AG04449 (cell line): Measurements from ENCODE around the gene OPN3.

Experiments used
- CTCF ChIA-PET: fragments of 350-600 bp; formaldehyde crosslinking; extraction: SDS; loops from one replicate; lab custom pipeline; 2021; ENCODE audit warnings: antibody characterized with exemption; lab: Yijun Ruan, JAX
- POLR2A ChIA-PET: fragments of 400-600, 350-600 bp; formaldehyde crosslinking; extraction: SDS; loops from one replicate; lab custom pipeline; 2020; ENCODE audit warnings: antibody characterized with exemption, inconsistent platforms; lab: Yijun Ruan, JAX
- DNase-seq: peaks from one replicate; pipeline ENCODE4 v3.0.0-alpha.2; 2010; ENCODE audit warnings: low read depth, low spot score
- H3K4me3 ChIP-seq: 2 replicates; pipeline ENCODE4 v1.5.1; 2011; ENCODE audit warnings: low read depth, mild to moderate bottlenecking, control low read depth, low read length
- CTCF ChIP-seq: IDR thresholded peaks from one replicate; pipeline ENCODE4 v1.5.1; 2011; ENCODE audit warnings: mild to moderate bottlenecking, moderate library complexity, low read length, control low read depth, inconsistent platforms; ENCODE audit not compliant: insufficient read depth; ENCODE audit errors: missing control alignments

The OPN3 gene

DNA sequence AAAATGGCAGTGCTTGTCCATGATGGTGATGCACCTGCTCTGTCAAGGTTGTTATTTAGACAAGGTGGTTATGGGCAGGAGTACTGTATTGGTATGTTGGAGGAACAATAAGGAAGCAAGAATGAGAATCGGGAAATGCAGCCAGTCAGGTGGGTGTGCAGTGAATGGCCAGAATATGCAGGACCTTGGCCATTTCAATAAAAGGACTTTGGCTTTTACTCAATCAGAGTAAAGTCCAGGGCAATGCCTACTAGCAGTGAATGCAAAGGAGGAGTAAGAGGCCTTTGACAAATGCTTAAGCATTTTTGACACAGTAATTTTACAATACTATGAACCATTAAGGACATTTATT lies 2.4 kb upstream of the OPN3 start:
- no peak overlapping the region for H3K4me3 ChIP-seq
- DNase-seq = no peak
- ChIA-PET CTCF (no interaction called here), POLR2A (no interaction called here)
- no peak for TF ChIP-seq CTCF

DNA sequence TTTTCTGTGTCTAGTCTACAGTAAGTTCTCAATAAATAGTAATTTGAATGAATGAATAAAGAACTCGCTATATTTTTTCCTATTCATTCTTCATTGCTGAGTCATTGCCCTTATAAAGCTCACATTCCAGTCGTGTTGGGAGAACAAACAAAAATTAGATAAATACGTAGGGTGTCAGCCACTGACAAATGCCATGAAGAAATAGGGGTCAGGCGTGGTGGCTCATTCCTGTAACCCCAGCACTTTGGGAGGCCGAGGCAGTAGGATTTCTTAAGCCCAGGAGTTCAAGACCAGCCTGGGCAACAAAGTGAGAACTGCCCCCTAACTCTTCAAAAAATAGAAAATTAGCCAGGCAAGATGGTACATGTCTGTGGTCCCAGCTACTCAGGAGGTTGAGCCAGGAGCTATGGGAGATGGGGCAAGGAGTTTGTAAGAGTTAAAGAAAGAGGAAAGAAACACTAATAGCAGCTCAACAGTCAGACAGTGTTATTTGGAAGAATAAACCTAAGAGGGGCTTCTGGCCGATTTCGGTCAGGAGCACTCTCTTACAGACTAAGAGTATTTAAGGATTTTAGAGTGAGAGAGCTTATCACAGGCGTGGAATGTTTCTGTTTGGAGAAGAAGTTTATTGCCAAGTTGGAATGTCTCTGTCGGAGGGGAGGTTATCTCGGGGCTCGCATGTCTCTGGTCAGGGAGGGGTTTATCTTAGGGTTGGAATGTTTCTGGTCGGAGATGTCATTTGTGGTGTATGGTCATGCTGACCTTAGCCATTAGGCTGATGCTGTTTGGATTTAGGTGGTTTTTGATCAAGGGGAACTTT lies 1.8 kb upstream of the OPN3 start:
- ChIA-PET CTCF (interaction anchor here (1.2 kb wide), 1 partner anchor 192 kb away, joined by 3 read pairs; no protein-coding TSS in a partner anchor), POLR2A (interaction anchor here (0.6 kb wide), 1 partner anchor 1043 kb away, joined by 6 read pairs; no protein-coding TSS in a partner anchor)
- DNase-seq = no peak
- no peak for TF ChIP-seq CTCF
- H3K4me3 ChIP-seq = no peak overlapping the region

DNA sequence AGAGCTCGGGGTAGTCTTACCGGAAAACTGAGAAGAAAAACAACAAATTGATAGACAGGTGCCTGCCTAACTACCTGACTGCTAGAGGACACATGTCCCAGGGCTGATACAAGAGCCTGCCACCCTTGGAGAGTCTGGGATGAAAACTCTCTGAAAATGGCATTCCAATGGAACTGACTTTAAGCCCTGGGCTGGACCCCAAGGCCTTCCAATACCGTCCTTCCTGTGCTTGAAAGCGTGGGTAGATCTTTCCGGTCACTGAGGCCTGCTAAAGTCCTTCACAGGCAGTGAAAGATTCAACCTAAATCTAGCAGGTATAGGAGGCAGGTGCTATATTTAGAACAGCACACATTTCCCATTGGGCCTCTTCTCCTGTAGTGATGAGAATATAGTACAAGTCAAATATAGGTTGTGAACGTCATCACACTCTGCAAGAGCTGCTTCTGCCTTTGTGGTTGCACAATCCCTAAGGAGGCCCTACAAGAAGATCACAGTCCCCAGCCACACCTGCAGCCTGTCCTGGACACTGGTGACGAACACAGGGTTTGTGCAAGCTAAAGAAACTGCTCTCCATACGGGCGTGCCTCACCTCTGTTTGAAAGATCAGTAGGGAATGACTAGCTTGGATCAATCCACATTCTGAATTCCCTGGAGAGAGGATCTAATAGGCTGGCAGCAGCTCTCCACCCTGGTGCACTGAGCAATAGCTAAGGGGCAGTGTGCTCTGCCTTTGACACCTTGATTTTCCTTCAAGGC lies 876 bp upstream of the OPN3 start:
- no peak for DNase-seq
- ChIA-PET CTCF (interaction anchor here (1.2 to 1.3 kb wide), 2 partner anchors 30 to 193 kb away, joined by 3 read pairs; no protein-coding TSS in a partner anchor), POLR2A (interaction anchor here (0.6 to 0.9 kb wide), 3 partner anchors 13 to 1042 kb away, joined by 3 to 6 read pairs (median 6); no protein-coding TSS in a partner anchor)
- H3K4me3 ChIP-seq = no peak overlapping the region; the same call in 1 of the 2 replicates
- TF ChIP-seq CTCF = no peak

GRCh38 chr1:241639623-241640148 lies 483 bp downstream of the OPN3 start:
- POLR2A ChIA-PET = interaction anchor here (1.0 kb wide), 1 partner anchor 203 kb away, joined by 3 read pairs; no protein-coding TSS in a partner anchor
- CTCF ChIA-PET = interaction anchor here (0.9 to 1.5 kb wide), 5 partner anchors 10 to 196 kb away, joined by 3 to 4 read pairs (median 3); no protein-coding TSS in a partner anchor
- no peak for TF ChIP-seq CTCF
- DNase-seq = no peak
- peak overlapping the region; percentile 98 for H3K4me3 ChIP-seq

DNA sequence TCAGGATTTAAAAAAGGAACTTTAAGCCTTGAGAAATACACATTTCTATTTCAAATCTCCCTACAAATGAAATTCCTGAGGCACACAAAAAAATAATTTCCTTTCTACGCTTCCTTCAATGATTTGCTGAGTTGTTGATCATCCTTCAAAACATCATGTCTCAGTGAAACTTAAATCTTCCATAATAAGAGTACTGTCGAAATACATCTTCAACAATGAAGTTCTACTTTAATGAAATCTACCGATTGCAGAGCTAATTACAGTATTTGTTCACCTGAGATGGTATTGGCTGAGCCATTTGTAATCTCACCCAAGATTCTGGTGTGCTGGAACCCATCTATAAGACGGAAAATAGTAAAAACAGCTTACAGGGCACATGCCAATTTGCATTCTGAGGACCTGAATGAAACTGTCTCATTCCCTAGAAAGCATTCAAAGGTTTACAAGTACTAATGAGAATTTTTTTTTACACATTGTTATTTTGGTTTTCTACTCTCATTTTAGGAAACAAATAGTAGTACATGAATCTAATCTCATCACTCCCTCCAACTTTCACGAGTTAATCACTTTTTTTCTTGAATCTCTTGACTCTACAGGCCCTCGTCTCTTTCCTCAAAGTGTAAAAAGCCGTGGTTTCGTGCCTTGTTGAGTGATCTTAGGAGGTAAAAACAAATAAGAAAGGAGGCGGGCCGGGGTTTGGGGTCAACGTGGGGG lies 1.1 kb downstream of the OPN3 start:
- TF ChIP-seq CTCF = no peak
- peak overlapping the region; percentile 98 for H3K4me3 ChIP-seq
- POLR2A ChIA-PET = no interaction called here
- DNase-seq = no peak
- CTCF ChIA-PET = interaction anchor here (0.7 to 1.5 kb wide), 4 partner anchors 10 to 204 kb away, joined by 3 to 4 read pairs (median 3); no protein-coding TSS in a partner anchor
